Natural killer cell (primary cell): ENCODE measurements around the gene MCMBP. TPM values are rescaled to one million over a fixed set of nuclear protein-coding genes. Genes with fewer than 3 reads are reported as not detected.
A peak's percentile ranks its signal among the peaks of the same experiment; 100 is the strongest.

ENCODE experiments used
- ATAC-seq, 3 donors: fragments of 150-1000 bp in 2 of 3; fragments of 200-7000 bp in 1 of 3; cut with Tn5 transposase; 1 replicate in 1 of 3; 2 replicates in 2 of 3; pipeline ENCODE4 v1.10.0; 2021; ENCODE audit warnings: mild to moderate bottlenecking in 2 of 3, moderate library complexity in 2 of 3
- DNase-seq, 2 donors: peaks; one replicate each; pipeline versions ENCODE4 v3.0.0 to v3.0.0-alpha.2; 2013 to 2021; ENCODE audit warnings: mixed read lengths in 1 of 2
- H3K27ac ChIP-seq: one replicate; pipeline ENCODE4 v1.5.1; 2013; ENCODE audit warnings: mild to moderate bottlenecking, low read length
- H3K27me3 ChIP-seq: one replicate; pipeline ENCODE4 v1.6.1; 2013; ENCODE audit warnings: low read length; ENCODE audit not compliant: control insufficient read depth, insufficient read depth
- H3K36me3 ChIP-seq: one replicate; pipeline ENCODE4 v1.6.1; 2013; ENCODE audit warnings: low read length; ENCODE audit not compliant: control insufficient read depth, insufficient read depth
- H3K4me1 ChIP-seq: one replicate; pipeline ENCODE4 v1.6.1; 2013; ENCODE audit warnings: low read length; ENCODE audit not compliant: control insufficient read depth, insufficient read depth
- H3K4me3 ChIP-seq: one replicate; pipeline ENCODE4 v1.5.1; 2013; ENCODE audit warnings: low read length
- H3K9me3 ChIP-seq: one replicate; pipeline ENCODE4 v1.6.1; 2013; ENCODE audit warnings: low read length; ENCODE audit not compliant: control insufficient read depth, insufficient read depth
- H3K27ac Mint-ChIP-seq, 2 donors: one replicate each; pipeline ENCODE4 v1.8.0; 2022; ENCODE audit warnings: mild to moderate bottlenecking in 2 of 2, mixed read lengths in 2 of 2, moderate library complexity in 1 of 2
- H3K27me3 Mint-ChIP-seq, 2 donors: one replicate each; pipeline ENCODE4 v1.8.0; 2022; ENCODE audit warnings: low read depth in 2 of 2, mixed read lengths in 2 of 2
- H3K36me3 Mint-ChIP-seq: one replicate; pipeline ENCODE4 v1.8.0; 2022; ENCODE audit warnings: mixed read lengths
- H3K4me1 Mint-ChIP-seq, 2 donors: one replicate each; pipeline ENCODE4 v1.8.0; 2022; ENCODE audit warnings: mixed read lengths in 2 of 2
- H3K4me3 Mint-ChIP-seq: one replicate; pipeline ENCODE4 v1.8.0; 2022; ENCODE audit warnings: mild to moderate bottlenecking, moderate library complexity, mixed read lengths
- H3K9me3 Mint-ChIP-seq, 2 donors: one replicate each; pipeline ENCODE4 v1.8.0; 2022; ENCODE audit warnings: mixed read lengths in 2 of 2
- WGBS: methylation state at CpG from one replicate; pipeline ENCODE4 v1.1.7; 2013; ENCODE audit warnings: missing lambda C conversion rate; ENCODE audit not compliant: insufficient coverage; 5-methylcytosine and 5-hydroxymethylcytosine counted together
- intact Hi-C: fragments of 100-400 bp; cut with micrococcal nuclease; formaldehyde crosslinking; loops from one replicate; pipeline ENCODE4 v1.14.2; 2022
- total RNA-seq, 4 donors: library from RNA; stranded (reverse); fragments of 120-200 nt in 1 of 4; gene quantifications; one replicate each; pipeline versions ENCODE4 v1.2.3 to v1.2.4, GENCODE V29; 2013 to 2022
- TF ChIP-seq, protein P1 (sequence below): fragments of 200-600 bp; IDR thresholded peaks from one replicate; pipeline ENCODE4 v1.8.0; 2022; ENCODE audit warnings: antibody characterized with exemption

MCMBP gene
- total RNA-seq, 3 donors from 2014 or later (not counting 1 experiment from before 2014, with no cell fraction given) = 26.4 to 39.2 (median 28.6) TPM

GRCh38 chr10:119845656-119846055 lies 27.0 kb downstream of the MCMBP start:
- H3K4me1 Mint-ChIP-seq = peaks cover 0 to 5% of the 10 kb centered on the region in 2 donors
- DNase-seq (no peak), ATAC-seq (no peak)
- H3K9me3 ChIP-seq = no peaks in the 10 kb centered on the region
- no peaks in the 10 kb centered on the region for H3K4me1 ChIP-seq
- H3K36me3 Mint-ChIP-seq = peaks cover 27% of the 10 kb centered on the region
- no peak overlapping the region for H3K27ac ChIP-seq
- H3K27me3 ChIP-seq = no peaks in the 10 kb centered on the region
- no peak overlapping the region for H3K27ac Mint-ChIP-seq
- no peaks in the 10 kb centered on the region for H3K9me3 Mint-ChIP-seq
- peaks cover 86% of the 10 kb centered on the region for H3K36me3 ChIP-seq
- H3K27me3 Mint-ChIP-seq = no peaks in the 10 kb centered on the region
- TF ChIP-seq, protein P1, sequence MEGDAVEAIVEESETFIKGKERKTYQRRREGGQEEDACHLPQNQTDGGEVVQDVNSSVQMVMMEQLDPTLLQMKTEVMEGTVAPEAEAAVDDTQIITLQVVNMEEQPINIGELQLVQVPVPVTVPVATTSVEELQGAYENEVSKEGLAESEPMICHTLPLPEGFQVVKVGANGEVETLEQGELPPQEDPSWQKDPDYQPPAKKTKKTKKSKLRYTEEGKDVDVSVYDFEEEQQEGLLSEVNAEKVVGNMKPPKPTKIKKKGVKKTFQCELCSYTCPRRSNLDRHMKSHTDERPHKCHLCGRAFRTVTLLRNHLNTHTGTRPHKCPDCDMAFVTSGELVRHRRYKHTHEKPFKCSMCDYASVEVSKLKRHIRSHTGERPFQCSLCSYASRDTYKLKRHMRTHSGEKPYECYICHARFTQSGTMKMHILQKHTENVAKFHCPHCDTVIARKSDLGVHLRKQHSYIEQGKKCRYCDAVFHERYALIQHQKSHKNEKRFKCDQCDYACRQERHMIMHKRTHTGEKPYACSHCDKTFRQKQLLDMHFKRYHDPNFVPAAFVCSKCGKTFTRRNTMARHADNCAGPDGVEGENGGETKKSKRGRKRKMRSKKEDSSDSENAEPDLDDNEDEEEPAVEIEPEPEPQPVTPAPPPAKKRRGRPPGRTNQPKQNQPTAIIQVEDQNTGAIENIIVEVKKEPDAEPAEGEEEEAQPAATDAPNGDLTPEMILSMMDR = no peak
- WGBS = 100% methylated on average over 1 of the region's 1 CpG
- H3K4me3 Mint-ChIP-seq = no peak overlapping the region
- intact Hi-C loops = no loop called here
- no peak overlapping the region for H3K4me3 ChIP-seq

GRCh38 chr10:119834188-119834587 lies 38.5 kb downstream of the MCMBP start:
- intact Hi-C loops = no loop called here
- H3K9me3 ChIP-seq = no peaks in the 10 kb centered on the region
- no peaks in the 10 kb centered on the region for H3K27me3 ChIP-seq
- TF ChIP-seq, protein P1 = no peak
- DNase-seq (no peak), ATAC-seq (no peak)
- no peaks in the 10 kb centered on the region for H3K4me1 ChIP-seq
- H3K36me3 ChIP-seq = peaks cover 90% of the 10 kb centered on the region
- Mint-ChIP-seq H3K27me3 (no peaks in the 10 kb centered on the region), H3K9me3 (no peaks in the 10 kb centered on the region), H3K36me3 (peaks cover 65% of the 10 kb centered on the region), H3K4me1 (no peaks in the 10 kb centered on the region), H3K4me3 (no peak overlapping the region), H3K27ac (peak overlapping the region; percentile 45 to 61)
- H3K27ac ChIP-seq = no peak overlapping the region
- 89% methylated on average over 4 of the region's 4 CpGs for WGBS
- no peak overlapping the region for H3K4me3 ChIP-seq

DNA sequence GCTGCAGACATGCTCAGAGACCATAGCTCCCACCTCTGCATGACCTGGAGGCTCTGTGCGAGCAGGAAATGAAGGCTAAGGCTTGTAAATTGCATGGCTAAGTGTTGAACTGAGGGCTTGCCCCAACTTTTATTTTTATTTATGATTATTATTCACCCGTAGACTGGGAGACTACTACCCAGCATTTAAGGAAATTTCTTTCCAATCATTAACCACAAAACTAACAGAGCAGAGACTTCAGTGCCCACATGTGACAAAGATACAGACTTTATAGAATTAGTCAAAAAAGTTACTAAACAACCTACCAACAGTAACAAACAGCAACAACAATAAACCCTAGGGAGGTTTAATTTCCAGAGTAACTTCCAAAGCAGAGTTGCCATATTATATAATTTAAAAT lies 39.7 kb downstream of the MCMBP start:
- Histone ChIP-seq H3K36me3 (peaks cover 84% of the 10 kb centered on the region), H3K9me3 (no peaks in the 10 kb centered on the region), H3K4me1 (no peaks in the 10 kb centered on the region), H3K27ac (no peak overlapping the region), H3K27me3 (no peaks in the 10 kb centered on the region), H3K4me3 (no peak overlapping the region)
- intact Hi-C loops = no loop called here
- no peak for ATAC-seq
- Mint-ChIP-seq H3K4me3 (no peak overlapping the region), H3K36me3 (peaks cover 56% of the 10 kb centered on the region), H3K9me3 (no peaks in the 10 kb centered on the region), H3K4me1 (no peaks in the 10 kb centered on the region), H3K27ac (peak overlapping the region; percentile 45 to 61), H3K27me3 (no peaks in the 10 kb centered on the region)
- WGBS = 86% methylated on average over 1 of the region's 2 CpGs
- TF ChIP-seq, protein P1 = no peak
- no peak for DNase-seq

DNA sequence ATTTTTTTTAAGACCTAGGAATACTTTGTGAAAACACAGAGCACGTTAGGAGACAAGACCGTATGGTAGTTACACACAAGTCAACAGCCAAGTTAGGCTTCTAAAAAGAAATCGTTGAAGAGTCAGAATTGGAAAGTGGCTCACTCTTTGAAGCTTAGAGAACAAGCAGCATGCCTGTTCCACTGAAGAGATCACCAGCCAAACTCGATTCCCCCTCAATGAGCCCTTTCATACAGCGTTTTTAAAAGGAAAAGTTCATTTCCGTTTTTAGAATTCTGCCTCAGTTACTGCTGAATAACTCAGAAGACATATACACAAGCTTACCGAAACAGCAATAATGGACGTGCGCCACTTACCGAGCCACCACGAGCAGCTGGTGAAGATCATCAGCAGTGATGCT lies 41.0 kb downstream of the MCMBP start:
- H3K36me3 Mint-ChIP-seq = peaks cover 54% of the 10 kb centered on the region

More for the DNA sequence above, 41.0 kb downstream of the MCMBP start:
- intact Hi-C loops = no loop called here
- Mint-ChIP-seq H3K9me3 (no peaks in the 10 kb centered on the region), H3K4me3 (no peak overlapping the region), H3K27ac (no peak overlapping the region), H3K27me3 (no peaks in the 10 kb centered on the region), H3K4me1 (no peaks in the 10 kb centered on the region)
- TF ChIP-seq, protein P1 = no peak
- DNase-seq (no peak), ATAC-seq (no peak)
- Histone ChIP-seq H3K27me3 (no peaks in the 10 kb centered on the region), H3K36me3 (peaks cover 82% of the 10 kb centered on the region), H3K27ac (no peak overlapping the region), H3K9me3 (no peaks in the 10 kb centered on the region), H3K4me1 (no peaks in the 10 kb centered on the region), H3K4me3 (no peak overlapping the region)
- 96% methylated on average over 11 of the region's 11 CpGs for WGBS
